Measurements from ENCODE around the gene ADGRG1. TPM values are rescaled to one million over a fixed set of nuclear protein-coding genes. Genes with fewer than 3 reads are reported as not detected.

The ADGRG1 gene
- polyA plus RNA-seq, 1 experiment = 2.1 TPM

DNA sequence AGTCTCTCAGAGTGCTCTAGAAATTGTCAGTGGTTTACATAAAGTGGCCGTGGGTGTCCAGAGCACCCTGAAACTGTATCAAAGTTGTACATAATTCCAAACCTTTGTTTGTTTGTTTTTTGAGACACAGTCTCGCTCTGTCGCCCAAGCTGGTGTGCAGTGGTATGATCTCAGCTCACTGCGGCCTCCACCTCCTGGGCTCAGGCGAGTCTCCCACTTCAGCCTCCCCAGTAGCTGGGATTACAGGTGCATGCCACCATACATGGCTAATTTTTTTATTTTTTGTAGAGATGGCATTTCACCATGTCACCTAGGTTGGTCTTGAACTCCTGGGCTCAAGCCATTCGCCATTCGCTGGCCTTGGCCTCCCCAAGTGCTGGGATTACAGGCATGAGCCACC, 24.3 kb upstream of the ADGRG1 start:
- no peaks in the 10 kb centered on the region for H3K9me3 ChIP-seq (ENCODE audit: control insufficient read depth, insufficient read depth, low read length)
- POLR2A ChIA-PET = no interaction called here
- H3K27me3 ChIP-seq (ENCODE audit: control insufficient read depth, insufficient read depth, low read length) = peaks cover 15% of the 10 kb centered on the region
- DNase-seq (ENCODE audit: low read depth, low spot score) = no peak
- CTCF ChIA-PET = interaction anchor here (0.9 kb wide), 1 partner anchor 44 kb away, joined by 3 read pairs; no protein-coding TSS in a partner anchor
- TF ChIP-seq, protein P1, sequence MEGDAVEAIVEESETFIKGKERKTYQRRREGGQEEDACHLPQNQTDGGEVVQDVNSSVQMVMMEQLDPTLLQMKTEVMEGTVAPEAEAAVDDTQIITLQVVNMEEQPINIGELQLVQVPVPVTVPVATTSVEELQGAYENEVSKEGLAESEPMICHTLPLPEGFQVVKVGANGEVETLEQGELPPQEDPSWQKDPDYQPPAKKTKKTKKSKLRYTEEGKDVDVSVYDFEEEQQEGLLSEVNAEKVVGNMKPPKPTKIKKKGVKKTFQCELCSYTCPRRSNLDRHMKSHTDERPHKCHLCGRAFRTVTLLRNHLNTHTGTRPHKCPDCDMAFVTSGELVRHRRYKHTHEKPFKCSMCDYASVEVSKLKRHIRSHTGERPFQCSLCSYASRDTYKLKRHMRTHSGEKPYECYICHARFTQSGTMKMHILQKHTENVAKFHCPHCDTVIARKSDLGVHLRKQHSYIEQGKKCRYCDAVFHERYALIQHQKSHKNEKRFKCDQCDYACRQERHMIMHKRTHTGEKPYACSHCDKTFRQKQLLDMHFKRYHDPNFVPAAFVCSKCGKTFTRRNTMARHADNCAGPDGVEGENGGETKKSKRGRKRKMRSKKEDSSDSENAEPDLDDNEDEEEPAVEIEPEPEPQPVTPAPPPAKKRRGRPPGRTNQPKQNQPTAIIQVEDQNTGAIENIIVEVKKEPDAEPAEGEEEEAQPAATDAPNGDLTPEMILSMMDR (IDR thresholded peaks at IDR 0.05; ENCODE audit: low read depth, low read length) = no peak
- H3K4me3 ChIP-seq (ENCODE audit: low read depth, low read length) = no peak overlapping the region
- H3K27ac ChIP-seq (ENCODE audit: low read depth, low read length) = no peak overlapping the region

DNA sequence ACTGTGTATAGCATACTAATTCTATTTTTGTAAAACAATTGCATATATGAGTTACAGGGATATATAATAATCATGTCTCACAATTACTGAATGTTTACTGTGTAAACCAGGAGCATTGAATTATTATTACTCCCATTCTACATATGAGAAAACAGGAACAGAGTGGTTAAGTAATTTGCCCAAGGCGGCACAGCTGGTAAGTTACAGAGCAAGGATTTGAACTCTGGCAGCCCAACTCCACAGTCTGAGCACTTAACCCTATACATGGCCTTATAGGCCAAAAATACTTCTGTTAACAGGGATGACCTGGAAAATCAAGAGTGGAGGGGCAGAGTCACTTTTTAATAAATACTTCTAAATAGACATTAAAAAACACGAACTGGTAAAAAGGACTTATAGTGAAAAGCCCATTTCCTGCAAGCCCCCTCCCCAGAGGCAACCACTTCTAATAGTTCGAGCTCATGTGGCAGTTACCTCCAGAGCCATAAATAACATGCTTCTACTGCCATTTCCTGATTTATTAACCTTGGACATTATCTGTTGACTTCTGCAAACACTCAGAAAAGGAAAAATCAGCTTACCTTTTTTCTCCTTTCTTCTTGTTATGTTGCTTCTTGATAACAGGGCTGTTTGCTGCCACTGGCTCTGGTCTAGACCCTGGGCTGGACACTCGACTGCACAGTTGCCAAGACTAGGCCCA, 22.1 kb upstream of the ADGRG1 start:
- peaks cover 9% of the 10 kb centered on the region for H3K27me3 ChIP-seq (ENCODE audit: control insufficient read depth, insufficient read depth, low read length)
- H3K9me3 ChIP-seq (ENCODE audit: control insufficient read depth, insufficient read depth, low read length) = no peaks in the 10 kb centered on the region
- H3K4me3 ChIP-seq (ENCODE audit: low read depth, low read length) = no peak overlapping the region
- ChIA-PET POLR2A (no interaction called here), CTCF (interaction anchor here (1.1 to 2.4 kb wide), 3 partner anchors 15 to 43 kb away, joined by 4 to 12 read pairs (median 5); no protein-coding TSS in a partner anchor)
- no peak overlapping the region for H3K27ac ChIP-seq (ENCODE audit: low read depth, low read length)
- TF ChIP-seq, protein P1 (IDR thresholded peaks at IDR 0.05; ENCODE audit: low read depth, low read length) = no peak
- no peak for DNase-seq (ENCODE audit: low read depth, low spot score)

DNA sequence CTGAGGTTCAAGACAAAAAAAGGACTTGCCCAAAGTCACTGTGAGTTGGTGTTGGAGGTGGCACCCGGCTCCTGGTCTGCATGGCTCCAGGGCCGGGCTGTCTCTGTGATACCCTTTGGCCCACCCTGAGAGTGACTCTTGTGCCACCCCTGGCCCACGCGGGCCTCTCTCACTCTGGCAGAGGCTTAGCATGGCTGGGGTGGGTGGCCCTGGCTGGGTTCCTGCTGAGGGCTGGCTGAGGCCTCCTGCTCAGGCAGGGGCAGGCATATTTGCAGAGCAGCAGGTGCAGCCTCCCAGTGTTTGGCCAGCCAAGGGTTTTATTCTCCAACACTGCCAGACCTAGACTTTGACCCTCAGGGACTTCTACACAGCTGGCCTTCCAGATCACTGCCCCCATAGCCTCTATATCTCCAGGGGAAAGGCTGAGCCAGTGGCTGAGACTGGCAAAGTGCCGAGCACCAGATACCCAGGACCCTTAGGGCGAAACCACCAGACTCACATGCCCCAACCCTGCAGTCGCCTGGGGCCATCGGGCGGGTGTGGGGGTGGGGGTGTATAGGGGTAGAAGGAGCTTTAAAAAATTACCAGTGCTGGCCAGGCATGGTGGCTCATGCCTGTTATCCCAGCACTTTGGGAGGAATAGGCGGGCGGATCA, 21.5 kb upstream of the ADGRG1 start:
- H3K4me3 ChIP-seq (ENCODE audit: low read depth, low read length) = no peak overlapping the region
- DNase-seq (ENCODE audit: low read depth, low spot score) = no peak
- H3K9me3 ChIP-seq (ENCODE audit: control insufficient read depth, insufficient read depth, low read length) = no peaks in the 10 kb centered on the region
- POLR2A ChIA-PET = no interaction called here
- TF ChIP-seq, protein P1 (IDR thresholded peaks at IDR 0.05; ENCODE audit: low read depth, low read length) = no peak
- H3K27ac ChIP-seq (ENCODE audit: low read depth, low read length) = no peak overlapping the region
- CTCF ChIA-PET = interaction anchor here (0.8 to 2.4 kb wide), 4 partner anchors 14 to 42 kb away, joined by 3 to 12 read pairs (median 4); no protein-coding TSS in a partner anchor
- H3K27me3 ChIP-seq (ENCODE audit: control insufficient read depth, insufficient read depth, low read length) = peaks cover 7% of the 10 kb centered on the region

DNA sequence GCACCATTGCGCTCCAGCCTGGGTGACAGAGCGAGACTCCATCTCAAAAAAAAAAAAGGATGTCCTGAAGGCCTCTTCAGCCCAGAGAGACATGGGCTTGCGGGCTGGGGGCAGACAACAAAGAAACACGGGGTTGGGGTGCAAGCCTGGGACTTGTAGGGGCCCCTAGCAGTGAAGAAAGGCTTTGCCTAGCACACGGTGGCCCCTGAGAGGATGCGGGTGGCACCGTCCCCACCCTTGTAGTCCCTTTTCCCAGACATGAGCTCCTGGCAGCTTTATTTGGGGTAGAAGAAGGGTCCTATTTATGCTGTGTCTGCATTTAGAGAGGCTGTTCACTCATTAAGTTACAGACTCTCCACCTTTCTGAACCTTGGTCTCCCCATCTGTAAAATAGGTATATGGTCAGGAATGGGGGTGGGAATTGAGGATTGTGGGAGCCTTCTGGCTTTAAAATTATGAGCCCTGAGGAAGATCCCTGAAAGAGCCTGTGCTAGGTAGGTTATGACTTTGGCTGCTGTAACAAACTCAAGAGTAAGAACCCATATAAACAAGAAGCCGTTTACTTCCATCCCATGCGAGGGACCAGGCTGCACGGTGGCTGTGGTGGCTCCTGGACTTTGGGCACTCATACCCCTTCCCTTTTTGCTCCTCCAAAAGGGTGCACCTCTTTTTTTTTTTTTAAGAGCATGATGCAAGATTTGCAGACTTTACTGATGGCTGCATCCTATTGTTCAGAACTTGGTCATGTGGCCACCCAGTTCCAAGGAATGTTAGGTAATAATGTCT, 20.6 kb upstream of the ADGRG1 start:
- no peak for DNase-seq (ENCODE audit: low read depth, low spot score)
- ChIA-PET POLR2A (interaction anchor here (0.7 kb wide), 1 partner anchor 276 kb away, joined by 3 read pairs; no protein-coding TSS in a partner anchor), CTCF (interaction anchor here (0.8 to 2.4 kb wide), 3 partner anchors 15 to 41 kb away, joined by 3 to 12 read pairs (median 5); no protein-coding TSS in a partner anchor)
- H3K27me3 ChIP-seq (ENCODE audit: control insufficient read depth, insufficient read depth, low read length) = peaks cover 4% of the 10 kb centered on the region
- no peak overlapping the region for H3K27ac ChIP-seq (ENCODE audit: low read depth, low read length)
- H3K9me3 ChIP-seq (ENCODE audit: control insufficient read depth, insufficient read depth, low read length) = no peaks in the 10 kb centered on the region
- TF ChIP-seq, protein P1 (IDR thresholded peaks at IDR 0.05; ENCODE audit: low read depth, low read length) = no peak
- no peak overlapping the region for H3K4me3 ChIP-seq (ENCODE audit: low read depth, low read length)

All from AG04450 (cell line).